Type B pancreatic cell (in vitro differentiated cells): ENCODE data around the gene LTBP3. TPM values are rescaled to one million over a fixed set of nuclear protein-coding genes. Genes with fewer than 3 reads are reported as not detected.
A peak's percentile ranks its signal among the peaks of the same experiment; 100 is the strongest.
"Not testable (repeated sequence)": the region's sequence is repeated elsewhere in the genome, so short reads cannot be mapped to it uniquely, and the experiment has no call there.

Experiments
- DNase-seq: peaks from one replicate; pipeline ENCODE4 v3.0.0; 2021; ENCODE audit warnings: mixed read lengths; ENCODE audit not compliant: unreplicated experiment; ENCODE audit errors: extremely low spot score
- H3K27ac Mint-ChIP-seq: 2 replicates; pipeline ENCODE4 v1.8.0; 2021; ENCODE audit warnings: mild to moderate bottlenecking, mixed read lengths
- H3K27me3 Mint-ChIP-seq: 2 replicates; pipeline ENCODE4 v1.8.0; 2021; ENCODE audit warnings: mixed read lengths
- H3K36me3 Mint-ChIP-seq: 2 replicates; pipeline ENCODE4 v1.8.0; 2021; ENCODE audit warnings: mixed read lengths
- H3K4me1 Mint-ChIP-seq: one replicate; pipeline ENCODE4 v1.8.0; 2021; ENCODE audit warnings: mixed read lengths; ENCODE audit not compliant: unreplicated experiment
- H3K4me3 Mint-ChIP-seq: 2 replicates; pipeline ENCODE4 v1.8.0; 2021; ENCODE audit warnings: mild to moderate bottlenecking, mixed read lengths
- H3K9me3 Mint-ChIP-seq: 2 replicates; pipeline ENCODE4 v1.8.0; 2021; ENCODE audit warnings: mixed read lengths
- total RNA-seq: library from RNA; stranded (reverse); gene quantifications from 2 replicates; pipeline ENCODE4 v1.2.1, GENCODE V29; 2021; ENCODE audit warnings: low replicate concordance
- TF ChIP-seq, protein P1 (sequence below): fragments of 200-600 bp; sonication (generic); conservative IDR thresholded peaks from 2 replicates; pipeline ENCODE4 v1.5.0; 2021; ENCODE audit warnings: antibody characterized with exemption, mild to moderate bottlenecking

The LTBP3 gene
- total RNA-seq, 1 donor from 2014 or later, result 71.8 TPM

DNA sequence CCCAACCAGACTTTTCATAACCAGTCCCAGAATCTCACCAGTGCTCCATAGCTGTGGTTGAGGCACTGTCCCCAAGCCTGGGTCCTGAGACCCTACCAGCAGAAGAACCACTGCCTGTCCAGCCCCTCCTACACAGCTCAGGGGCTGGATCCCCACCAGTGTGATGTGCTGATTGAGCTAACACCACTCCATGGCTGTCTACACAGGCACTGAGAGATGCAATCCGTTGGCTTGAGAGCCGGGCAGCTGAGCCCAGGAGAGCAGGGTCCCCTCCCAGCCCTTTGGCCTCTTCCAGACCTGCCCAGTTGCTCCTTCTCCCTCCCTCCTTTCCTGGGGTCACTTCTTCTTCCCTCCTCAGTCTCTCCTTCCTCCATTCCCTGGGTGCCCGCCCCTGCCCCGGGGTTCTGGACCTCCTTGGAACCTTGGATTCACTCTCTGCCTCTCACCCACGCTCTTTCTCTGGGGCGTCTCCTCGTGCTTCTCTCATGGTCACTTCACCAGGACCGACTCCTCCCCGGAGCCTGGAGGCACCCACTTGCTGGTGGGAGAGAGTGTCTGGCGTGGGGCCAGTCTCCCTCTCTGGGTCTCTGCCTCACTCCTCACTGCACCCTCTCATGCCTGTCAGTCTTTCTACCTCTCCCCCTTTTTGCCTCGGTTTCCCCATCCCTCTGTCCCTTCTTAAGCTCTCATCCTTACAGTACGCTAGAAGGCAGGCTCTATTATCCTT, 34.0 kb downstream of the LTBP3 start:
- H3K36me3 Mint-ChIP-seq, result no peaks in the 10 kb centered on the region
- H3K4me3 Mint-ChIP-seq, result peak overlapping the region; percentile 77
- H3K27ac Mint-ChIP-seq, result peak overlapping the region; percentile 68
- H3K27me3 Mint-ChIP-seq, result no peaks in the 10 kb centered on the region
- DNase-seq, result no peak
- H3K4me1 Mint-ChIP-seq, result peaks cover 29% of the 10 kb centered on the region
- TF ChIP-seq, protein P1, sequence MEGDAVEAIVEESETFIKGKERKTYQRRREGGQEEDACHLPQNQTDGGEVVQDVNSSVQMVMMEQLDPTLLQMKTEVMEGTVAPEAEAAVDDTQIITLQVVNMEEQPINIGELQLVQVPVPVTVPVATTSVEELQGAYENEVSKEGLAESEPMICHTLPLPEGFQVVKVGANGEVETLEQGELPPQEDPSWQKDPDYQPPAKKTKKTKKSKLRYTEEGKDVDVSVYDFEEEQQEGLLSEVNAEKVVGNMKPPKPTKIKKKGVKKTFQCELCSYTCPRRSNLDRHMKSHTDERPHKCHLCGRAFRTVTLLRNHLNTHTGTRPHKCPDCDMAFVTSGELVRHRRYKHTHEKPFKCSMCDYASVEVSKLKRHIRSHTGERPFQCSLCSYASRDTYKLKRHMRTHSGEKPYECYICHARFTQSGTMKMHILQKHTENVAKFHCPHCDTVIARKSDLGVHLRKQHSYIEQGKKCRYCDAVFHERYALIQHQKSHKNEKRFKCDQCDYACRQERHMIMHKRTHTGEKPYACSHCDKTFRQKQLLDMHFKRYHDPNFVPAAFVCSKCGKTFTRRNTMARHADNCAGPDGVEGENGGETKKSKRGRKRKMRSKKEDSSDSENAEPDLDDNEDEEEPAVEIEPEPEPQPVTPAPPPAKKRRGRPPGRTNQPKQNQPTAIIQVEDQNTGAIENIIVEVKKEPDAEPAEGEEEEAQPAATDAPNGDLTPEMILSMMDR, result no peak
- no peaks in the 10 kb centered on the region for H3K9me3 Mint-ChIP-seq

DNA sequence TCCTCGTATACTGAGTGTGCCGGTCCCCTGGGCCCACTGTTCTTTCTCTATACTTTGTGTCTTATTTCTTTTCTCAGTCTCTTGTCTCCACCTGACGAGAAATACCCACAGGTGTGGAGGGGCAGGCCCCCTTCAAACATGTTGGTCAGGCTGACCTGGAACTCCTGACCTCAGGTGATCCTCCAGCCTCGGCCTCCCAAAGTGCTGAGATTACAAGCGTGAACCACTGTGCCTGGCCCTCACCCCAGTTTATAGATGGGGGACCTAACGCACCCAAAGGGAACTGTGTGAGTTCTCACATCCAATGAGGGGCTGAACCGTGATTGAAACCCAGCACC, 34.6 kb downstream of the LTBP3 start:
- not testable (repeated sequence) for DNase-seq, H3K27me3 Mint-ChIP-seq, H3K9me3 Mint-ChIP-seq, H3K36me3 Mint-ChIP-seq, H3K27ac Mint-ChIP-seq
- peaks cover 25% of the 10 kb centered on the region for H3K4me1 Mint-ChIP-seq
- peak overlapping the region; percentile 77 for H3K4me3 Mint-ChIP-seq

DNA sequence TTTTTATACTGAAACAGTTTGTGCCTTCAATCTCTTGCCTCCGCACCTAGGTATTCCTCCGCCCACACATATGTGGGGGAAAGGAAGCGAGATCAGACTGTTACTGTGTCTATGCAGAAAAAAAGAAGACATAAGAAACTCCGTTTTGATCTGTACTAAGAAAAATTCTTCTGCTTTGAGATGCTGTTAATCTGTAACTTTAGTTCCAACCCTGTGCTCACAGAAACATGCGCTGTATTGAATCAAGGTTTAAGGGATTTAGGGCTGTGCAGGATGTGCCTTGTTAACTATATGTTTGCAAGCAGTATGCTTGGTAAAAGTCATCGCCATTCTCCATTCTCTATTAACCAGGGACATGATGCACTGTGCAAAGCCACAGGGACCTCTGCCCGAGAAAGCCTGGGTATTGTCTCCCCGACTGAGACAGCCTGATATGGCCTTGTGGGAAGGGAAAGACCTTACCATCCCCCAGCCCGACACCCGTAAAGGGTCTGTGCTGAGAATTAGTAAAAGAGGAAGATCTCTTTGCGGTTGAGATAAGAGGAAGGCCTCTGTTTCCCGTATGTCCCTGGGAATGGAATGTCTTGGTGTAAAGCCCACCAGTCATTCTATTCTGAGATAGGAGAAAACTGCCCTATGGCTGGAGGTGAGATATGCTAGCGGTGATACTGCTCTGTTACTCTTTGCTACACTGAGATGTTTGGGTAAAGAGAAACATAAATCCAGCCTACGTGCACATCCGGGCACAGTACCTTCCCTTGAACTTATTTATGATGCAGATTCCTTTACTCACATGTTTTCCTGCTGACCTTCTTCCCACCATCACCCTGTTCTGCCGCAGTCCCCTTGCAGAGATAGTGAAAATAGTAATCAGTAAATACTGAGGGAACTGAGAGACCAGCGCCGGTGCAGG, 35.2 kb downstream of the LTBP3 start:
- Mint-ChIP-seq H3K4me3 (peak overlapping the region; percentile 77), H3K27ac (peak overlapping the region; percentile 1), H3K4me1 (peaks cover 25% of the 10 kb centered on the region)
- not testable (repeated sequence) for H3K36me3 Mint-ChIP-seq, H3K27me3 Mint-ChIP-seq, H3K9me3 Mint-ChIP-seq, DNase-seq

DNA sequence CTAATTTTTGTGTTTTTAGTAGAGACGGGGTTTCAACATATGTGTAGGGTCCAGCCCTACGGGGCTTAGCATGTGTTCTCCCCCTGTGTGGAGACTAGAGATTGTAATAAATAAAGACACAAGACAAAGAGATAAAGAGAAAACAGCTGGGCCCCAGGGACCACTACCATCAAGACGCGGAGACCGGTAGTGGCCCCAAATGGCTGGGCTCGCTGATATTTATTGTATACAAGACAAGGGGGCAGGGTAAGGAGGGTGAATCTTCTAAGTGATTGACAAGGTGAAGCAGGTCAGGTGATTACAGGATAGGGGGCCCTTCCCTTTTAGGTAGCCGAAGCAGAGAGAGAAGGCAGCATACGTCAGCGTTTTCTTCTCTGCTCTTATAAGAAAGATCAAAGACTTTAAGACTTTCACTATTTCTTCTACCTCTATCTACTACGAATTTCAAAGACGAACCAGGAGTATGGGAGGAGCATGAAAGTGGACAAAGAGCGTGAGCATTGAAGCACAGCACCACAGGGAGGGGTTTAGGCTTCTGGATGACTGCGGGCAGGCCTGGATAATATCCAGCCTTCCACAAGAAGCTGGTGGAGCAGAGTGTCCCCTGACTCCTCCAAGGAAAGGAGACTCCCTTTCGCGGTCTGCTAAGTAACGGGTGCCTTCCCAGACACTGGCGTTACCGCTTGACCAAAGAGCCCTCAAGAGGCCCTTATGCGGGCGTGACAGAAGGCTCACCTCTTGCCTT, 36.2 kb downstream of the LTBP3 start:
- DNase-seq, H3K9me3 Mint-ChIP-seq, H3K27ac Mint-ChIP-seq, H3K36me3 Mint-ChIP-seq, H3K27me3 Mint-ChIP-seq: not testable (repeated sequence)
- Mint-ChIP-seq H3K4me3 (peak overlapping the region; percentile 2), H3K4me1 (peaks cover 25% of the 10 kb centered on the region)

DNA sequence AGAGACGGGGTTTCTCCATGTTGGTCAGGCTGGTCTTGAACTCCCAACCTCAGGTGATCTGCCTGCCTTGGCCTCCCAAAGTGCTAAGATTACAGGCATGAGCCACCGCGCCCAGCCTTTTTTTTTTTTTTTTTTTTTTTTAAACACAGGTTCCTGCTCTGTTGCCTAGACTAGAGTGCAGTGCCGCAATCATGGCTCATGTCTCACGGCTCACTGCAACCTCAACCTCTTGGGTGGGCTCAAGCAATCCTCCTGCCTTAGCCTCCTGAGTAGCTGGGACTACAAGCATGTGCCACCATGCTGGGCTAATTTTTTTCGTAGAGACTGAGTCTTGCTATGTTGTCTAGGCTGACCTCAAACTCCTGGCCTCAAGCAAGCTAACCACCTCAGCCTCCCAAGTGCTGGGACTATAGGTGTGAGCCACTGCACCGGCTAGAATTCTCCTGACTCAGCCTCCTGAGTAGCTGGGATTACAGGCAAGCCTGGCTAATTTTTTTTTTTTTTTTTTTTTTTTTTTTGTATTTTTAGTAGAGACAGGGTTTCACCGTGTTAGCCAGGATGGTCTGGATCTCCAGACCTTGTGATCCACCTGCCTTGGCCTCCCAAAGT, 39.1 kb downstream of the LTBP3 start:
- DNase-seq, H3K36me3 Mint-ChIP-seq, H3K27ac Mint-ChIP-seq, H3K9me3 Mint-ChIP-seq, H3K4me3 Mint-ChIP-seq, H3K27me3 Mint-ChIP-seq: not testable (repeated sequence)
- peaks cover 16% of the 10 kb centered on the region for H3K4me1 Mint-ChIP-seq

DNA sequence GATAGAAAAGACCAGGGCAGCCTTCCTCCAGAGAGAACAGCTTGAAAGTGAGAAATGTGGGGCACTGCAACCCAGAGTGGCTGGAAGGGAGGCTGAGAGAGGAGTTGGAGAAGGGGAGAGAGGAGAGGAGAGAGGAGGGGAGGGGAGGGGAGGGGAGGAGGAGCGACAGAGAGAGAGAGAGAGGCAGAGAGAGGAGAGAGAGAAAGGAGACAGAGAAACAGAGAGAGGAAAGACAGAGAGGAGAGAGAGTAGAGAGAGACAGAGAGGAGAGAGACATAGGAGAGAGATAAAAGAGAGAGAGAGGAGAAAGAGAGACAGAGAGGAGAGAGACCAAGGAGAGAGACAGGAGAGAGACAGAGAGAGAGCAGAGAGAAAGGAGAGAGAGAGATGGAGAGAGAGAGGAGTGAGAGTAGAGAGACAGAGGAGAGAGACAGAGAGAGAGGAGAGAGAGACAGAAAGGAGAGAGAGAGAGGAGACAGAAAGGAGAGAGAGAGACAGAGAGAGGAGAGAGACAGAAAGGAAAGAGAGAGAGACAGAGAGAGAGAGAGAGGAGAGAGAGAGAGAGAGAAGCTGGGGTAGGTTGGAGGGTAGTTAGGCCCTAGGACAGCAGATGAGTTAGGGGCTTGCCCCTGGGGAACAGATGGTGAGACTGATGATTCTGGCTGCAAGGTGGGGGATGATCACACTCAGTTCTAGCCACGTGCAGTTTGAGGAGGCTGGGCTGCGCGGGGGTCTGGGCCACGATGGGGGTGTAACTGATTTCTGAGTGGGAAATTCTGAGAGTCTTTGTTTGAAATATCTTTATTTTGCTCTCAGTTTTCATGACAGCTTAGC, 41.8 kb downstream of the LTBP3 start:
- Mint-ChIP-seq H3K36me3 (no peaks in the 10 kb centered on the region), H3K9me3 (no peaks in the 10 kb centered on the region), H3K4me1 (no peaks in the 10 kb centered on the region), H3K4me3 (no peak overlapping the region), H3K27ac (peak overlapping the region; percentile 46), H3K27me3 (no peaks in the 10 kb centered on the region)
- TF ChIP-seq, protein P1, result no peak
- DNase-seq, result no peak

DNA sequence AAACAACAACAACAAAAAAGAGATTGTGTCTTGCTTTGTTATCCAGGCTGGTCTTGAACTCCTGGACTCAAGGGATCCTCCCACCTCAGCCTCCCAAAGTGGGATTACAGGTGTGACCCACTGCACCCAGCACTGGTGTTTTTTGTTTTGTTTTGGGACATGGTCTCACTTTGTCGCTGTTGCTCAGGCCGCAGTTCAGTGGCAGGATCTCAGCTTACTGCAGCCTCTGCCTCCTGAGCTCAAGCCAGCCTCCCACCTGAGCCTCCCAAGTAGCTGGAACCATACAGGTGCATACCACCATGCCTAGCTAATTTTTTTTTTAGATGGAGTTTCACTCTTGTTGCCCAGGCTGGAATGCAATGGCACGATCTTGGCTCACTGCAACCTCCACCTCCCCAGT, 45.8 kb downstream of the LTBP3 start:
- H3K27ac Mint-ChIP-seq, H3K27me3 Mint-ChIP-seq, H3K9me3 Mint-ChIP-seq, H3K36me3 Mint-ChIP-seq, DNase-seq, H3K4me1 Mint-ChIP-seq, H3K4me3 Mint-ChIP-seq: not testable (repeated sequence)
